Stimulated activated CD8-positive, alpha-beta memory T cell treated with anti-CD3 and anti-CD28 coated beads, Interleukin-2, amount 100 ng/mL, for 48 hours (primary cell): ENCODE results near the gene LY6G5C.

Experiments used
- DNase-seq, 2 donors: peaks; one replicate each; pipeline ENCODE4 v3.0.0-alpha.2; 2020; ENCODE audit warnings: low read depth in 2 of 2

Gene LY6G5C

GRCh38 chr6:31691078-31691463 lies 10.2 kb upstream of the LY6G5C start:
- DNase-seq: no peak

- no peak for DNase-seq
Observed at GRCh38 chr6:31690231-31691077, 9.6 kb upstream of the LY6G5C start.

GRCh38 chr6:31689249-31690110 lies 8.6 kb upstream of the LY6G5C start:
- no peak for DNase-seq

- DNase-seq: no peak
Observed at GRCh38 chr6:31687860-31688693, 7.2 kb upstream of the LY6G5C start.

- no peak for DNase-seq
Observed at GRCh38 chr6:31687321-31687720, 6.5 kb upstream of the LY6G5C start.

GRCh38 chr6:31686483-31686882 lies 5.6 kb upstream of the LY6G5C start:
- DNase-seq: no peak

GRCh38 chr6:31683591-31683990 lies 2.7 kb upstream of the LY6G5C start:
- no peak for DNase-seq

- DNase-seq: peak in 1 of 2 donors; percentile 37
Observed at GRCh38 chr6:31681135-31681671, 336 bp upstream of the LY6G5C start.

- no peak for DNase-seq
Observed at GRCh38 chr6:31677955-31678354, 2.9 kb downstream of the LY6G5C start.

- DNase-seq: no peak
Observed at GRCh38 chr6:31676904-31677303, 4.0 kb downstream of the LY6G5C start.

GRCh38 chr6:31676322-31676903 lies 4.5 kb downstream of the LY6G5C start:
- no peak for DNase-seq

- no peak for DNase-seq
Observed at GRCh38 chr6:31669676-31670075, 11.2 kb downstream of the LY6G5C start, which contains the start of gene LY6G5B. Gene LY6G5B, plus strand, starts transcription at chr6:31669976. Its CDS starts 975 bp downstream, at chr6:31670951.

GRCh38 chr6:31666337-31666965 lies 14.4 kb downstream of the LY6G5C start:
- DNase-seq: no peak

- DNase-seq: peak; percentile 96 to 97
Observed at GRCh38 chr6:31665501-31666336, 15.1 kb downstream of the LY6G5C start, which contains the start of gene CSNK2B. Gene CSNK2B, plus strand, starts transcription at chr6:31666080. Its CDS starts 752 bp downstream, at chr6:31666832.

GRCh38 chr6:31664790-31665500 lies 15.9 kb downstream of the LY6G5C start, which contains the start of gene GPANK1:
Gene GPANK1, minus strand, starts transcription at chr6:31664997. Its CDS starts 519 bp downstream, at chr6:31664478.
- peak; percentile 77 to 83 for DNase-seq

- no peak for DNase-seq
Observed at GRCh38 chr6:31663961-31664789, 16.7 kb downstream of the LY6G5C start.

GRCh38 chr6:31663126-31663960 lies 17.5 kb downstream of the LY6G5C start:
- DNase-seq: no peak
